Measurements from ENCODE around the gene QRICH2.
A peak's percentile ranks its signal among the peaks of the same experiment; 100 is the strongest.
"Not testable (repeated sequence)": the region's sequence is repeated elsewhere in the genome, so short reads cannot be mapped to it uniquely, and the experiment has no call there.

QRICH2 gene

GRCh38 chr17:76277300-76278267 is 30.5 kb downstream of the QRICH2 start:
- DNase-seq (ENCODE audit: low read depth) = no peak

- no peak for DNase-seq (ENCODE audit: low read depth)
These were observed 31.4 kb downstream of the QRICH2 start for GRCh38 chr17:76276461-76277299.

GRCh38 chr17:76276069-76276431 is 32.0 kb downstream of the QRICH2 start:
- no peak for DNase-seq (ENCODE audit: low read depth)

DNA sequence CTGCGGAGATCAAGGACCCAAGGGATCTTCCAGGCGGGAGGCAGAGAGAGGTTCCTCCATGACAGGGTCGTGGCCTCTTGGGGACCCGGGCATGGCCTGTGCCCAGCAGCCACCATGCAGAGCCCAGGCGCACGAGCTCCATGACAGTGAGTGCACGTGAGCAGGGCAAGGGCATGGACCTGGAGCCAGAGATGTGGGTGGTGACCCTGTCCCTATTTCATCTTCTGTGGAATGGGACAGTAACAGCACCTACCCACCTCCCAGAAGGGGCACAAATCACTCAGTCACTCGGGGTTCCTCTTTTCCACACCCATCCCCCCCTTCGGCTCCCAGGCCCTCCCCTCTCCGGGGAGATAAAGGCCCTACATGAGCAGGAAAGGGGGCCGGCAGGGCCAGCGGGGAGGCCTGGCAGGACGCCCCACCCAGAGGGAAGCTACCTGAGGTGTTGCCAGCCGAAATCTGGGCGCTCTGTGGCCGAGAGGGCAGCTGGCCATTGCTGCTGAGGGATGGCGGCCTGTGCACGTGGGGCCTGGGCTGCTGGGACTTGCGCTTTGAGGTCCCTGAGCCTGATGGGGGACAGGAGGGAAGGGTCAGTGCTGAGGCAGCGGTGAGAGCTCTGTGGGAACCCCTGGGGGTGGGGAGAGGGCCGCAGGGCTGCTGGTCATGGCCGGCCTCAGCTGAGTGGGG is 32.6 kb downstream of the QRICH2 start:
- no peak for DNase-seq (ENCODE audit: low read depth)

GRCh38 chr17:76274112-76274956 is 33.7 kb downstream of the QRICH2 start:
- DNase-seq (ENCODE audit: low read depth) = no peak

DNA sequence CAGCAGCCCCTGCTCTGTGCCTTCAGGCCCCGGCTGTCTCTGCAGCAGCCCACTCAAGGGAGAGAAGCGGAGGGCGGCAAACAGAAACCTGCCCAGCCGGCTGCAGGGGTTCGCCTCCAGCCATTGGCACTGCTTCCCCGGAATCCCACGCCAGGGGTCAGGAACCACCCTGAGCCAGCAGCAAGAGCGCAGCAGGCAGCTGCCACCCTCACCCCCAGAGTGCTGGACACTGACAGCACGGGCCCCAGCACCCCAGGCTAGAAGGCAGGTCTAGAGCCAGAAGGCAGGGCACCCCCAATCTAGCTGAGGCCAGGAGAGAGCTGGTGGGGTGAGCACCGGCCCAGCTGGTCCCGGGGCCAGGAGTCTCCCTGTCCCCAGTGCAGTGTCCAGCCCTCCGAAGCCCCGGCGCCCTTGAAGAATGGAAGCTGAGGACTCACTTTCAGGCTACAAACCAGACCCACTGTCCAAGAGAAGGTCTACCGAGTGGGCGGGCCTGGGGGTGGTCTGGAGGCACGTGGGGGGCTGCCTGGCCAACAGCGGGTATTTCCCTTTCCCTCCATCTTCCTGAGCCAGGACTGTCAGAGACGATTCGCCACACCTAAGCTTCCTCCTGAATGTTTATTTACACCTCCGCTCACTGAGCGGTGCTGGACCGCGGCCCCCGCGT is 34.5 kb downstream of the QRICH2 start:
- no peak for DNase-seq (ENCODE audit: low read depth)

- DNase-seq (ENCODE audit: low read depth) = peak; percentile 53
These were observed 35.3 kb downstream of the QRICH2 start for GRCh38 chr17:76272541-76273444.

DNA sequence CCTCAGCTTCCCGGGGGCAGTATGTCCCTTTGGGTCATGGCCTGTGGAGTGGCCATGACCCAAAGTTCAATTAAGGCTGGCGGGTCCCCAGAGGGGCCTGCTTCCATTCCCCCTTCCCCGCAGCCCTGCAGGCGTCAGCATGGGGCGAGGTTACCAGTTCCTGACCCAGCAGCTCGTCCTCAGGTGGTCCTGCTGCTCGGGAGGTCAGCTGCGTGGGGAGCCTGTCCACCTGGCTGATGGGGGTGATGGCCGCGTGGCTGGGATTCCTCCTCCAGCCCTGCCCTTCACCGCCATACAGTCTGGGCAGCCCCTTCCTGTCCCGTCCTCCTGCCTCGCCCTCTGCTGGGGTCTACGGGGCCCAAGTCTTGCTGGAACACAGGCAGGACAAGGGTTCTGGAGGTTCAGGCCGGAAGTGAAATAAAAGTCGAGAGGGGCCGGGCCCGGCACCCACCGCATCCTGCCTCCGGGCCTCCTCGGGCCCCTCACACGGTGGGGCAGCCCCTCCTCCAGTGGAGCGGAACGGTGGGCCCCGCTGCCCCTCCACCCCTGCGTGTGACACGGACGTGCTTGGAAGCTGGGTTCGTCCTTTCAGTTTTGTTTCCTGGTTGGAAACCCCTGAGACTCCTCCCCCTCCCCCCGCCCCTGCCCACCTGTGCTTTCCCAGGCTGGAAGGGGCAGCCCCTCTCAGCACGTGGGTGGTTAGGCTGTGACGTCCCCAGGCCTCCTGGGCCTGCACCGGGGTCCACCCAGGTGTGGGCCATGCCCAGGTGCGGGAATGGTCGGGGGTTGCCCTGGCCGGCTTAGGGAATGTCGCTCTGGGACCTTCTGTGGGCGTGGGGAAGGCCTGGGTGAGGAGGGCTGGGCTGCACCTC is 36.2 kb downstream of the QRICH2 start:
- peak; percentile 85 for DNase-seq (ENCODE audit: low read depth)

DNA sequence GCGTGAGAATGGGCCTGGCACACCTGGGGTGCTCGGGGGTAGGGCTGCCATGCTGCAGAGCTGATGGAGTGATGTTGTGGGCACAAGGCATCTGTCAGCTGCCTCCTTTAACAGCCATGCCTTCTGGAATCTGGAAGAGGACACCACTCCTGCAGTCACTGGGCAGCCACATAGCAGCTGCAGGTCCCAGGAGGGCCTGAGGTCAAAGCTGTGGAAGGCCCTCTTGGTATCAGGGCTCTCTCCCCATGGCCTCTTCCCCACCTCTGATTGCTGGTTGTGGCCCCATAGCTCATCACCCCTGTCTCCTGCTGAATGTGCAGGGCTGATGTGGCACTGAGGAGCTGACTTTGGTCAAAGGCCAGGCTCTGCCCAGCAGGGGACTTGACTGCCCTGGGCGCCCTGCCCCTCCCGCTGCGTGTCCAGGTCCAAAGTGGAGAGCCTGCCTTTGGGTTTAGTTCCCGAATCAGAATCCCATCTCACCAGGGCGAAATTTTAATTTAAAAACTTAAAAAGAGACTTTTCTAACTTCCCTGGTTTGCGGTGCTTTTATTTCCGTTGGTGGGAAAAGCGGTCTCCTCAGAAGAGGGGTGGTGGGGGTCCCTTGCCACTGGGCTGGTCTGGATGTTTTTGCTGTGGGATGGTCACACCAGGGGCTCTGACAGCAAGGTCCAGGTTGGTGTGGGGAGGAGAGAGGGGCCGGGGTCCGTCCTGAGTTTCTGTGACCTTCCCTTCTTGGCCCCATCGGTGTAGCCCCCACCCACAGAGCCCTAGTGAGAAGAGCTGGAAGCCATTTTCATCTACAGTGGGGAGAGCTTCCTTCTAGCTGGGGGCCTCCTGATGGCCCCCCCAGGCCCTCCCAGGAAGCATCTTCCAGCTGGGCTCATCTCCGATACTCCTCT is 37.1 kb downstream of the QRICH2 start:
- DNase-seq (ENCODE audit: low read depth) = no peak

DNA sequence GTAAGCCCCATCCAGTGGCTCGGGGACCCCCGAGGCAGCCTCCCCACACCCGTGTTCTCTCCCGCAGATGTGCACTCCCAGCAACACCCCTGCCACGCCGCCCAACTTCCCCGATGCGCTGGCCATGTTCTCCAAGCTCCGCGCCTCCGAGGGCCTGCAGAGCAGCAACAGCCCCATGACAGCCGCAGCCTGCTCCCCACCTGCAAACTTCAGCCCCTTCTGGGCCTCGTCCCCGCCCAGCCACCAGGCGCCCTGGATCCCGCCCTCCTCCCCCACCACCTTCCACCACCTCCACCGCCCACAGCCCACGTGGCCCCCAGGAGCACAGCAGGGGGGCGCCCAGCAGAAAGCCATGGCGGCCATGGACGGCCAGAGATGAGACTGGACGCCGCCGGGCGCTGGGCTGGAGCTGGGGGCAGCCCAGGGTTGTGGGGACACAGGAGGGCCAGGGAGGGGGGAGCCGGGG is 37.9 kb downstream of the QRICH2 start:
- no peak for DNase-seq (ENCODE audit: low read depth)

- DNase-seq (ENCODE audit: low read depth) = no peak
These were observed 38.8 kb downstream of the QRICH2 start for GRCh38 chr17:76268991-76269981.

GRCh38 chr17:76268015-76268749 is 39.9 kb downstream of the QRICH2 start:
- peak; percentile 64 for DNase-seq (ENCODE audit: low read depth)

GRCh38 chr17:76267581-76268001 is 40.5 kb downstream of the QRICH2 start:
- DNase-seq (ENCODE audit: low read depth) = not testable (repeated sequence)

- no peak for DNase-seq (ENCODE audit: low read depth)
These were observed 41.0 kb downstream of the QRICH2 start for GRCh38 chr17:76267051-76267576.

DNA sequence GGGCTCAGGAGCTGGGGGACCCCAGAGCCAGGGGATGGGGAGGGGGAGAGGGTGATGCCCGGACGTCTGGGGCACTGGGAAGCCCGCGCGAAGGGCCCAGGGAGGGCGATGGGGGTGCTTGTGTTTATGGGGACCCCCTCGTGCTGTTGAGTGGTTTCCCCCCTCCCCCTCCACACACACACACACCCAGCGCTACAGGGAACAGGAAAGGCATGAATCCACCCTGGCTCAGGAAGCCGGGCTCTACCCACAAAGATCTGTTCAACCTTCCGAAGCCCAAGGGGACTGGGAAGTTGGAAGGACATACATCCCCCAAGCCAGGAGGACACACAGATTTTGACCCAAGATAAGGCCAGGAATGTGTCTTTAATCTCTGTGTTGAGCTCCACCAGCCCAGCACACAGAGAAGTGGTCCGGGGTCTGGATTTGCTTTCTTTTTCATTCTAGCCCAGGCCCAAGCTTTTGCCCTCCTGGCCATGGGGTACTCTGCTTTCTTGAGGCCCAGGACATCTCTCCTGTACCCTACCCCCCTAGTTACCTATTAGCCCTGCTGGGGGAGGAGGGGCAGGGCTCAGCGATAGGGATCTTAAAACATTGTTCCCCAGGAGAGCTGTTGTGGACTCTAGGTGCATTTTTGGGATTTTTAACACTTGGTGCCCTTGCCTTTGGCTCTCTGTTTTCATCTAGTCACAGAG is 41.7 kb downstream of the QRICH2 start:
- no peak for DNase-seq (ENCODE audit: low read depth)
